SK-N-SH (cell line): ENCODE results near the gene ETNK2. TPM values are rescaled to one million over a fixed set of nuclear protein-coding genes. Genes with fewer than 3 reads are reported as not detected.

Experiments used
- CTCF ChIA-PET: fragments of 300-600, 350-600 bp; formaldehyde crosslinking; extraction: SDS; loops from one replicate; lab custom pipeline; 2021; lab: Yijun Ruan, JAX
- POLR2A ChIA-PET: fragments of 350-600 bp; sonication (Branson Sonifier 250); formaldehyde crosslinking; extraction: SDS; loops from one replicate; lab custom pipeline; 2020; ENCODE audit warnings: antibody characterized with exemption, inconsistent platforms; lab: Yijun Ruan, JAX
- DNase-seq: peaks from one replicate; pipeline ENCODE4 v3.0.0; 2012
- H2AFZ ChIP-seq: fragments of 200-600 bp; sonication (generic); 2 replicates; pipeline ENCODE4 v1.8.1; 2016; ENCODE audit warnings: antibody characterized with exemption, mild to moderate bottlenecking, low read depth
- H3F3A ChIP-seq: fragments of 200-600 bp; sonication (generic); replicated peaks from 2 replicates; pipeline ENCODE3; 2016; ENCODE audit warnings: antibody characterized with exemption, mild to moderate bottlenecking; ENCODE audit not compliant: insufficient read depth
- H3K27ac ChIP-seq, 2 experiments: fragments of 200-500 bp in 1 of 2; fragments of 200-600 bp in 1 of 2; sonication (Bioruptor generic) in 1 of 2; sonication (generic), shearing (Covaris generic) in 1 of 2; 2 replicates each; pipeline versions ENCODE4 v1.5.1 to v1.6.1; 2014 to 2016; ENCODE audit warnings: low read depth in 2 of 2, inconsistent platforms in 1 of 2, low read length in 1 of 2, mild to moderate bottlenecking in 1 of 2, mixed read lengths in 1 of 2
- H3K27me3 ChIP-seq: fragments of 200-600 bp; sonication (generic), shearing (Covaris generic); 2 replicates; pipeline ENCODE4 v1.6.1; 2016; ENCODE audit warnings: mixed run types; ENCODE audit not compliant: insufficient read depth
- H3K36me3 ChIP-seq, 2 experiments: fragments of 200-500 bp in 1 of 2; fragments of 200-600 bp in 1 of 2; sonication (Bioruptor generic) in 1 of 2; sonication (generic) in 1 of 2; replicated peaks in 1 of 2; 2 replicates each; pipeline versions ENCODE3 to v1.5.1; 2014 to 2016; ENCODE audit warnings: low read length in 1 of 2, mild to moderate bottlenecking in 1 of 2; ENCODE audit not compliant: insufficient read depth in 2 of 2, control insufficient read depth in 1 of 2
- H3K4me1 ChIP-seq, 2 experiments: fragments of 200-500 bp in 1 of 2; fragments of 200-600 bp in 1 of 2; sonication (Bioruptor generic) in 1 of 2; sonication (generic), shearing (Covaris generic) in 1 of 2; 2 replicates each; pipeline versions ENCODE4 v1.5.1 to v1.6.1; 2014 to 2016; ENCODE audit warnings: low read depth in 1 of 2, low read length in 1 of 2, mixed run types in 1 of 2; ENCODE audit not compliant: insufficient read depth in 2 of 2, control insufficient read depth in 1 of 2
- H3K4me2 ChIP-seq: fragments of 200-600 bp; sonication (generic), shearing (Covaris generic); 2 replicates; pipeline ENCODE4 v1.6.1; 2017; ENCODE audit warnings: mixed run types
- H3K4me3 ChIP-seq, 2 experiments: fragments of 200-500 bp in 1 of 2; fragments of 200-600 bp in 1 of 2; sonication (Bioruptor generic) in 1 of 2; sonication (generic), shearing (Covaris generic) in 1 of 2; 2 replicates each; pipeline versions ENCODE4 v1.5.1 to v1.8.1; 2014 to 2016; ENCODE audit warnings: low read depth in 2 of 2, inconsistent platforms in 1 of 2, low read length in 1 of 2, mild to moderate bottlenecking in 1 of 2, mixed read lengths in 1 of 2, moderate library complexity in 1 of 2
- H3K79me2 ChIP-seq: fragments of 200-600 bp; sonication (generic); 2 replicates; pipeline ENCODE4 v1.8.1; 2017; ENCODE audit warnings: mild to moderate bottlenecking; ENCODE audit not compliant: insufficient read depth
- H3K9ac ChIP-seq: fragments of 200-600 bp; sonication (generic); 2 replicates; pipeline ENCODE4 v1.6.1; 2017; ENCODE audit warnings: mixed run types
- H3K9me2 ChIP-seq: fragments of 200-600 bp; sonication (generic); 2 replicates; pipeline ENCODE4 v1.6.1; 2017; ENCODE audit warnings: mixed run types
- H3K9me3 ChIP-seq: fragments of 200-600 bp; sonication (generic); 2 replicates; pipeline ENCODE4 v1.6.1; 2017; ENCODE audit warnings: mixed run types, mild to moderate bottlenecking, moderate library complexity
- H4K20me1 ChIP-seq: fragments of 200-600 bp; sonication (generic); 2 replicates; pipeline ENCODE4 v1.6.1; 2017; ENCODE audit warnings: mild to moderate bottlenecking, mixed run types; ENCODE audit not compliant: insufficient read depth
- EP300 ChIP-seq, 2 experiments: IDR thresholded peaks; 2 replicates each; pipeline versions ENCODE4 v1.4.0 to v1.6.1; 2012; ENCODE audit warnings: borderline replicate concordance in 1 of 2, low read depth in 1 of 2, low read length in 1 of 2
- FOXJ3 ChIP-seq: sonication (generic); formaldehyde crosslinking; IDR thresholded peaks from 2 replicates; pipeline ENCODE4 v1.5.1; 2020; ENCODE audit warnings: mild to moderate bottlenecking, missing genetic modification reagents
- FOXM1 ChIP-seq: IDR thresholded peaks from 2 replicates; pipeline ENCODE4 v1.4.0; 2012; ENCODE audit warnings: low read depth, mild to moderate bottlenecking
- JUND ChIP-seq: IDR thresholded peaks from 2 replicates; pipeline ENCODE4 v1.4.0; 2012
- MEF2A ChIP-seq: IDR thresholded peaks from 2 replicates; pipeline ENCODE4 v1.4.0; 2012; ENCODE audit warnings: low read depth, borderline replicate concordance
- MXI1 ChIP-seq: IDR thresholded peaks from 2 replicates; pipeline ENCODE4 v1.6.1; 2012; ENCODE audit warnings: mild to moderate bottlenecking, low read depth, low read length, improper control_type of control experiment
- NRF1 ChIP-seq: IDR thresholded peaks from 2 replicates; pipeline ENCODE4 v1.6.1; 2012; ENCODE audit warnings: low read depth, mild to moderate bottlenecking, low read length
- RAD21 ChIP-seq: IDR thresholded peaks from 2 replicates; pipeline ENCODE4 v1.6.1; 2012; ENCODE audit warnings: mild to moderate bottlenecking, low read length
- RCOR1 ChIP-seq: fragments of 150-350 bp; IDR thresholded peaks from 2 replicates; pipeline ENCODE4 v1.6.1; 2017; ENCODE audit warnings: antibody characterized with exemption, low read length
- RFX5 ChIP-seq: IDR thresholded peaks from 2 replicates; pipeline ENCODE4 v1.6.1; 2012; ENCODE audit warnings: mild to moderate bottlenecking, improper control_type of control experiment, low read length
- SIN3A ChIP-seq: IDR thresholded peaks from 2 replicates; pipeline ENCODE4 v1.6.1; 2012; ENCODE audit warnings: low read depth, mild to moderate bottlenecking, low read length, moderate library complexity, borderline replicate concordance
- TAF1 ChIP-seq: IDR thresholded peaks from 2 replicates; pipeline ENCODE4 v1.6.1; 2012; ENCODE audit warnings: low read depth, mild to moderate bottlenecking, low read length, moderate library complexity, borderline replicate concordance
- TCF12 ChIP-seq: IDR thresholded peaks from 2 replicates; pipeline ENCODE4 v1.4.0; 2012
- TEAD4 ChIP-seq: IDR thresholded peaks from 2 replicates; pipeline ENCODE4 v1.4.0; 2012; ENCODE audit warnings: mild to moderate bottlenecking, borderline replicate concordance; ENCODE audit not compliant: insufficient read depth
- WGBS: methylation state at CpG from one replicate; pipeline ENCODE4 v1.1.6; 2017; ENCODE audit warnings: low lambda C conversion rate; 5-methylcytosine and 5-hydroxymethylcytosine counted together
- polyA plus RNA-seq, 3 experiments: library from polyadenylated mRNA; depleted of rRNA; stranded (reverse); fragments of >200 nt; gene quantifications; 2 replicates each; pipeline ENCODE4 v1.2.3, GENCODE V29; 2012
- TF ChIP-seq, protein P1 (sequence below): IDR thresholded peaks from 2 replicates; pipeline ENCODE4 v1.6.1; 2012; ENCODE audit warnings: mild to moderate bottlenecking, low read depth, low read length, moderate library complexity
- TF ChIP-seq, protein P2 (sequence below): fragments of 200-600 bp; sonication (generic); IDR thresholded peaks from 2 replicates; pipeline ENCODE4 v1.6.1; 2017; ENCODE audit warnings: antibody characterized with exemption, mild to moderate bottlenecking, moderate library complexity

Gene ETNK2
- polyA plus RNA-seq, 1 of the 3 experiments (the other 2 are of a cell fraction), result 16.1 TPM

DNA sequence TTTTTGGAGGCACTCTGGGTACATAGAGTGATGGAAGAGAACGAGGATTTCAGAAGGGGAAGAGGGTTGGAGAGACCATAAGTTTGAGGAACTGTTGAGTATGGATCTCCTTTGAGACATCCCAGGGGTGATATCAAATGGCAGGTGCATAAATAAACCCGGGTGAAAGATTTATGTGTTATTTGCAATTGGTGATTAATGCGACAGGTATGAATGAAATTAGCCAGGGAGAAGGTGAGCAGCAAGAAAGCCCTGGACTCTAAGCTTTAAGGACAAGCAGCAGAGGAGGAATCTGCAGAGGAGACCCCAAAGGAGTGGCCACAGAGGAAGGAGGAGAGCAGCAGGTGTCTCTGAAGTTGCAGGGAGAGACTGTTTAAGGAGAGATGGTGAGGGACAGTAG, 23.1 kb upstream of the ETNK2 start:
- no peak overlapping the region for H3K9ac ChIP-seq
- no peak overlapping the region for H2AFZ ChIP-seq
- H3K4me2 ChIP-seq, result no peak overlapping the region
- no peaks in the 10 kb centered on the region for H3K9me2 ChIP-seq
- no peak overlapping the region for H3K27ac ChIP-seq
- no peaks in the 10 kb centered on the region for H4K20me1 ChIP-seq
- 54% methylated on average over 3 of the region's 3 CpGs for WGBS
- no peaks in the 10 kb centered on the region for H3K36me3 ChIP-seq
- no peaks in the 10 kb centered on the region; the same call in 1 of the 2 replicates for H3K27me3 ChIP-seq
- H3K4me3 ChIP-seq, result no peak overlapping the region
- H3K79me2 ChIP-seq, result no peaks in the 10 kb centered on the region
- no peak for DNase-seq
- 0 out of 4 replicates have a peak, but pooled peaks cover 0 to 3% of the 10 kb centered on the region in 2 experiments for H3K4me1 ChIP-seq
- no peaks in the 10 kb centered on the region for H3F3A ChIP-seq
- H3K9me3 ChIP-seq, result no peaks in the 10 kb centered on the region
- TF ChIP-seq, protein P1, sequence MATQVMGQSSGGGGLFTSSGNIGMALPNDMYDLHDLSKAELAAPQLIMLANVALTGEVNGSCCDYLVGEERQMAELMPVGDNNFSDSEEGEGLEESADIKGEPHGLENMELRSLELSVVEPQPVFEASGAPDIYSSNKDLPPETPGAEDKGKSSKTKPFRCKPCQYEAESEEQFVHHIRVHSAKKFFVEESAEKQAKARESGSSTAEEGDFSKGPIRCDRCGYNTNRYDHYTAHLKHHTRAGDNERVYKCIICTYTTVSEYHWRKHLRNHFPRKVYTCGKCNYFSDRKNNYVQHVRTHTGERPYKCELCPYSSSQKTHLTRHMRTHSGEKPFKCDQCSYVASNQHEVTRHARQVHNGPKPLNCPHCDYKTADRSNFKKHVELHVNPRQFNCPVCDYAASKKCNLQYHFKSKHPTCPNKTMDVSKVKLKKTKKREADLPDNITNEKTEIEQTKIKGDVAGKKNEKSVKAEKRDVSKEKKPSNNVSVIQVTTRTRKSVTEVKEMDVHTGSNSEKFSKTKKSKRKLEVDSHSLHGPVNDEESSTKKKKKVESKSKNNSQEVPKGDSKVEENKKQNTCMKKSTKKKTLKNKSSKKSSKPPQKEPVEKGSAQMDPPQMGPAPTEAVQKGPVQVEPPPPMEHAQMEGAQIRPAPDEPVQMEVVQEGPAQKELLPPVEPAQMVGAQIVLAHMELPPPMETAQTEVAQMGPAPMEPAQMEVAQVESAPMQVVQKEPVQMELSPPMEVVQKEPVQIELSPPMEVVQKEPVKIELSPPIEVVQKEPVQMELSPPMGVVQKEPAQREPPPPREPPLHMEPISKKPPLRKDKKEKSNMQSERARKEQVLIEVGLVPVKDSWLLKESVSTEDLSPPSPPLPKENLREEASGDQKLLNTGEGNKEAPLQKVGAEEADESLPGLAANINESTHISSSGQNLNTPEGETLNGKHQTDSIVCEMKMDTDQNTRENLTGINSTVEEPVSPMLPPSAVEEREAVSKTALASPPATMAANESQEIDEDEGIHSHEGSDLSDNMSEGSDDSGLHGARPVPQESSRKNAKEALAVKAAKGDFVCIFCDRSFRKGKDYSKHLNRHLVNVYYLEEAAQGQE, result no peak
- TF ChIP-seq, protein P2, sequence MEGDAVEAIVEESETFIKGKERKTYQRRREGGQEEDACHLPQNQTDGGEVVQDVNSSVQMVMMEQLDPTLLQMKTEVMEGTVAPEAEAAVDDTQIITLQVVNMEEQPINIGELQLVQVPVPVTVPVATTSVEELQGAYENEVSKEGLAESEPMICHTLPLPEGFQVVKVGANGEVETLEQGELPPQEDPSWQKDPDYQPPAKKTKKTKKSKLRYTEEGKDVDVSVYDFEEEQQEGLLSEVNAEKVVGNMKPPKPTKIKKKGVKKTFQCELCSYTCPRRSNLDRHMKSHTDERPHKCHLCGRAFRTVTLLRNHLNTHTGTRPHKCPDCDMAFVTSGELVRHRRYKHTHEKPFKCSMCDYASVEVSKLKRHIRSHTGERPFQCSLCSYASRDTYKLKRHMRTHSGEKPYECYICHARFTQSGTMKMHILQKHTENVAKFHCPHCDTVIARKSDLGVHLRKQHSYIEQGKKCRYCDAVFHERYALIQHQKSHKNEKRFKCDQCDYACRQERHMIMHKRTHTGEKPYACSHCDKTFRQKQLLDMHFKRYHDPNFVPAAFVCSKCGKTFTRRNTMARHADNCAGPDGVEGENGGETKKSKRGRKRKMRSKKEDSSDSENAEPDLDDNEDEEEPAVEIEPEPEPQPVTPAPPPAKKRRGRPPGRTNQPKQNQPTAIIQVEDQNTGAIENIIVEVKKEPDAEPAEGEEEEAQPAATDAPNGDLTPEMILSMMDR, result no peak
- no peak for TF ChIP-seq FOXJ3 (CRISPR knock-in tag)
- no peak for TF ChIP-seq MEF2A
- TF ChIP-seq FOXM1, result no peak
- no peak for TF ChIP-seq EP300 (IDR thresholded peaks at IDR 0.05; ENCODE audit: borderline replicate concordance in 1 of 2, low read depth in 1 of 2, low read length in 1 of 2)
- TF ChIP-seq MXI1, result no peak
- no peak for TF ChIP-seq TCF12
- no peak for TF ChIP-seq RCOR1
- TF ChIP-seq RAD21, result no peak
- no peak for TF ChIP-seq TEAD4
- TF ChIP-seq NRF1, result no peak
- no peak for TF ChIP-seq SIN3A
- TF ChIP-seq TAF1, result no peak
- TF ChIP-seq RFX5, result no peak
- no peak for TF ChIP-seq JUND
- CTCF ChIA-PET, result interaction anchor here (0.8 to 20.5 kb wide), 5 partner anchors 12 to 187 kb away, joined by 3 to 302 read pairs (median 26); partner anchors contain the start of gene PLEKHA6
- POLR2A ChIA-PET, result no interaction called here
